Kidney epithelial cell (primary cell): ENCODE data around the gene SLC25A22. TPM values are rescaled to one million over a fixed set of nuclear protein-coding genes. Genes with fewer than 3 reads are reported as not detected.

Source experiments
- DNase-seq: peaks from one replicate; pipeline ENCODE4 v3.0.0-alpha.2; 2010; ENCODE audit warnings: low read depth
- H3K27me3 ChIP-seq: 2 replicates; pipeline ENCODE4 v1.6.0; 2011; ENCODE audit warnings: low read length; ENCODE audit not compliant: control insufficient read depth, insufficient read depth
- H3K36me3 ChIP-seq: 2 replicates; pipeline ENCODE4 v1.5.1; 2011; ENCODE audit warnings: low read length; ENCODE audit not compliant: control insufficient read depth, insufficient read depth
- H3K4me3 ChIP-seq: 2 replicates; pipeline ENCODE4 v1.5.1; 2011; ENCODE audit warnings: low read depth, mild to moderate bottlenecking, control low read depth, low read length
- total RNA-seq: library from RNA; depleted of rRNA; stranded (reverse); fragments of >200 nt; gene quantifications from 2 replicates; pipeline ENCODE4 v1.2.3, GENCODE V29; 2015
- TF ChIP-seq, protein P1 (sequence below): IDR thresholded peaks from 2 replicates; pipeline ENCODE4 v1.5.1; 2011; ENCODE audit warnings: mild to moderate bottlenecking, moderate library complexity, low read length, control low read depth, inconsistent platforms; ENCODE audit not compliant: insufficient read depth, poor library complexity, severe bottlenecking

Gene SLC25A22
- total RNA-seq, 1 donor from 2014 or later, result 17.1 TPM

DNA sequence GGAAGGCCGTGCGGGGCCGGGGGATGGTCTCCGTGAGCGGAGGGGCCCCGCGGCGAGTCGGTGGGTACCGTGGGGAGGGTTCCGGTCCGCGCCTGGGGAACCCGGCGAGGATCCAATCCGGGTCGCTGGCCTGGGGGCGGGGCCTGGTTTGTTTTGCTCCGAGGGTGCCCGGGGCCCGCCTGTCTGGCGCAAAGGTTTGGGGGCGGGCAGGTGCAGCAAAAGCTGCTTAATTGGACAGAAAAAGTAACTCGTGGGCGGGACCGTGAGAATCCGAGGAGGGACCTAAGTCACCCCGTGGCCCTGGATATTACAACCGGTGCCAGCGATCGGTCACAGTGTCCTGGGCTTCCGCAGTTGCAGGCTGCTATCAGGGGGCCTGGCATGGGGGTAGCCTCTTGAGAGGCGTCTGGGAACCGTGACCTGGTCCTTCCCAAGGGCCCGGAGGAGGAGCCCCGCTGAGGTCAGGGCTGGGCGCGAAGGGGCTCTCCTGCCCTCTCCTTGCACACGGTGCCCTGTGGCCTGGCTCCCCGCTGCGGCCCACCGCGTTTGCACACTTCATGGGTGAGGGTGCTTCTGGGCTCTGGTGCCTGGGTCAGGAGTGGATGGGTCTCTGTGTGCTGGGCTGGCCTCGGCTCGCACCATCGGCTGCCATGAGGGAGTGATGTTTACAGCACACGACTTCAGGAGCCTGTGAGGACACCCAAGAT lies 22.0 kb upstream of the SLC25A22 start:
- TF ChIP-seq, protein P1, sequence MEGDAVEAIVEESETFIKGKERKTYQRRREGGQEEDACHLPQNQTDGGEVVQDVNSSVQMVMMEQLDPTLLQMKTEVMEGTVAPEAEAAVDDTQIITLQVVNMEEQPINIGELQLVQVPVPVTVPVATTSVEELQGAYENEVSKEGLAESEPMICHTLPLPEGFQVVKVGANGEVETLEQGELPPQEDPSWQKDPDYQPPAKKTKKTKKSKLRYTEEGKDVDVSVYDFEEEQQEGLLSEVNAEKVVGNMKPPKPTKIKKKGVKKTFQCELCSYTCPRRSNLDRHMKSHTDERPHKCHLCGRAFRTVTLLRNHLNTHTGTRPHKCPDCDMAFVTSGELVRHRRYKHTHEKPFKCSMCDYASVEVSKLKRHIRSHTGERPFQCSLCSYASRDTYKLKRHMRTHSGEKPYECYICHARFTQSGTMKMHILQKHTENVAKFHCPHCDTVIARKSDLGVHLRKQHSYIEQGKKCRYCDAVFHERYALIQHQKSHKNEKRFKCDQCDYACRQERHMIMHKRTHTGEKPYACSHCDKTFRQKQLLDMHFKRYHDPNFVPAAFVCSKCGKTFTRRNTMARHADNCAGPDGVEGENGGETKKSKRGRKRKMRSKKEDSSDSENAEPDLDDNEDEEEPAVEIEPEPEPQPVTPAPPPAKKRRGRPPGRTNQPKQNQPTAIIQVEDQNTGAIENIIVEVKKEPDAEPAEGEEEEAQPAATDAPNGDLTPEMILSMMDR, result no peak
- DNase-seq, result no peak
- peaks cover 3% of the 10 kb centered on the region for H3K36me3 ChIP-seq

GRCh38 chr11:819129-819931 lies 21.2 kb upstream of the SLC25A22 start:
- H3K36me3 ChIP-seq, result peaks cover 3% of the 10 kb centered on the region
- no peaks in the 10 kb centered on the region for H3K27me3 ChIP-seq
- TF ChIP-seq, protein P1, result no peak
- H3K4me3 ChIP-seq, result peak overlapping the region; percentile 85
- DNase-seq, result no peak

More for the DNA sequence above, 22.0 kb upstream of the SLC25A22 start:
- no peaks in the 10 kb centered on the region for H3K27me3 ChIP-seq
- peak overlapping the region; percentile 85 for H3K4me3 ChIP-seq

GRCh38 chr11:818396-819128 lies 20.5 kb upstream of the SLC25A22 start, which contains the start of gene PNPLA2:
TSS of gene PNPLA2 (plus strand) at chr11:818914. CDS start at chr11:819719, 805 bp downstream.
- Histone ChIP-seq H3K27me3 (no peaks in the 10 kb centered on the region), H3K4me3 (peak within 1 kb of the TSS; percentile 85), H3K36me3 (peaks cover 3% of the 10 kb centered on the region)
- DNase-seq, result no peak
- TF ChIP-seq, protein P1, result no peak

DNA sequence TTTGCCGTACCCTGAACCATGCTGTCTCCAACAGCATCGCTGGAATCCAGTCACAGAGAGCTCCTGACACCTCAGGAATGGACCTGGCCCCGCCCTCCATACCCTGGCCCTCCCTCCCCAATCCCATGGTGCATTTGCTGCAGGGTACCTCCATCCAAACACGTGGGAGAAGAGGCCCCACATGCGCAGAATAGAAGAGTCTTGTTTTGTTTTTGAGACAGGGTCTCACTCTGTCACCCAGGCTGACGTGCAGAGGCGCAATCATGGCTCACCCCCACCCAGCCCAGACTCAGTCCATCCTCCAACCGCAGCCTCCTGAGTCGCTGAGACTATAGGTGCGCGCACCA lies 18.3 kb upstream of the SLC25A22 start:
- TF ChIP-seq, protein P1, result no peak
- no peak for DNase-seq
- Histone ChIP-seq H3K27me3 (no peaks in the 10 kb centered on the region), H3K4me3 (no peak overlapping the region), H3K36me3 (peaks cover 8% of the 10 kb centered on the region)

GRCh38 chr11:815675-816432 lies 17.8 kb upstream of the SLC25A22 start:
- peaks cover 8% of the 10 kb centered on the region for H3K36me3 ChIP-seq
- DNase-seq, result no peak

More at GRCh38 chr11:815675-816432, 17.8 kb upstream of the SLC25A22 start:
- TF ChIP-seq, protein P1, result no peak
- H3K4me3 ChIP-seq, result no peak overlapping the region
- no peaks in the 10 kb centered on the region for H3K27me3 ChIP-seq
